ENCODE data around the gene CSPG4.
"Not testable (repeated sequence)": the region's sequence is repeated elsewhere in the genome, so short reads cannot be mapped to it uniquely, and the experiment has no call there.

Gene CSPG4

GRCh38 chr15:75687486-75688277, 25.0 kb downstream of the CSPG4 start:
- no peak overlapping the region for H3K4me2 ChIP-seq (ENCODE audit: low read length)
- no peaks in the 10 kb centered on the region for H3K36me3 ChIP-seq (ENCODE audit: insufficient read depth, low read length)
- H3K9ac ChIP-seq (ENCODE audit: low read depth, low read length) = no peak overlapping the region
- H3K9me3 ChIP-seq (replicated peaks; ENCODE audit: low read length) = no peaks in the 10 kb centered on the region
- no peaks in the 10 kb centered on the region for H3K27me3 ChIP-seq (ENCODE audit: control insufficient read depth, insufficient read depth, low read length)
- no peak overlapping the region for H3K4me3 ChIP-seq (ENCODE audit: low read length)
- H3K4me1 ChIP-seq (ENCODE audit: control insufficient read depth, insufficient read depth, low read length) = no peaks in the 10 kb centered on the region

GRCh38 chr15:75686212-75686642, 26.4 kb downstream of the CSPG4 start:
- not testable (repeated sequence) for H3K27me3 ChIP-seq (ENCODE audit: control insufficient read depth, insufficient read depth, low read length); H3K4me2 ChIP-seq (ENCODE audit: low read length); H3K9me3 ChIP-seq (replicated peaks; ENCODE audit: low read length); H3K9ac ChIP-seq (ENCODE audit: low read depth, low read length); H3K36me3 ChIP-seq (ENCODE audit: insufficient read depth, low read length); H3K4me1 ChIP-seq (ENCODE audit: control insufficient read depth, insufficient read depth, low read length); H3K4me3 ChIP-seq (ENCODE audit: low read length)

- no peaks in the 10 kb centered on the region for H3K4me1 ChIP-seq (ENCODE audit: control insufficient read depth, insufficient read depth, low read length)
- no peaks in the 10 kb centered on the region for H3K9me3 ChIP-seq (replicated peaks; ENCODE audit: low read length)
- H3K4me3 ChIP-seq (ENCODE audit: low read length) = no peak overlapping the region
- H3K27me3 ChIP-seq (ENCODE audit: control insufficient read depth, insufficient read depth, low read length) = no peaks in the 10 kb centered on the region
- H3K4me2 ChIP-seq (ENCODE audit: low read length) = no peak overlapping the region
- no peak overlapping the region for H3K9ac ChIP-seq (ENCODE audit: low read depth, low read length)
- H3K36me3 ChIP-seq (ENCODE audit: insufficient read depth, low read length) = no peaks in the 10 kb centered on the region
Observed at GRCh38 chr15:75685195-75685594, 27.5 kb downstream of the CSPG4 start.

GRCh38 chr15:75684648-75685047, 28.0 kb downstream of the CSPG4 start:
- no peaks in the 10 kb centered on the region for H3K36me3 ChIP-seq (ENCODE audit: insufficient read depth, low read length)
- H3K4me1 ChIP-seq (ENCODE audit: control insufficient read depth, insufficient read depth, low read length) = no peaks in the 10 kb centered on the region
- no peaks in the 10 kb centered on the region for H3K27me3 ChIP-seq (ENCODE audit: control insufficient read depth, insufficient read depth, low read length)
- H3K4me3 ChIP-seq (ENCODE audit: low read length) = no peak overlapping the region
- H3K4me2 ChIP-seq (ENCODE audit: low read length) = no peak overlapping the region
- no peak overlapping the region for H3K9ac ChIP-seq (ENCODE audit: low read depth, low read length)
- H3K9me3 ChIP-seq (replicated peaks; ENCODE audit: low read length) = no peaks in the 10 kb centered on the region

- H3K36me3 ChIP-seq (ENCODE audit: insufficient read depth, low read length); H3K9me3 ChIP-seq (replicated peaks; ENCODE audit: low read length); H3K9ac ChIP-seq (ENCODE audit: low read depth, low read length): not testable (repeated sequence)
Observed at GRCh38 chr15:75683646-75684312, 28.9 kb downstream of the CSPG4 start.

DNA sequence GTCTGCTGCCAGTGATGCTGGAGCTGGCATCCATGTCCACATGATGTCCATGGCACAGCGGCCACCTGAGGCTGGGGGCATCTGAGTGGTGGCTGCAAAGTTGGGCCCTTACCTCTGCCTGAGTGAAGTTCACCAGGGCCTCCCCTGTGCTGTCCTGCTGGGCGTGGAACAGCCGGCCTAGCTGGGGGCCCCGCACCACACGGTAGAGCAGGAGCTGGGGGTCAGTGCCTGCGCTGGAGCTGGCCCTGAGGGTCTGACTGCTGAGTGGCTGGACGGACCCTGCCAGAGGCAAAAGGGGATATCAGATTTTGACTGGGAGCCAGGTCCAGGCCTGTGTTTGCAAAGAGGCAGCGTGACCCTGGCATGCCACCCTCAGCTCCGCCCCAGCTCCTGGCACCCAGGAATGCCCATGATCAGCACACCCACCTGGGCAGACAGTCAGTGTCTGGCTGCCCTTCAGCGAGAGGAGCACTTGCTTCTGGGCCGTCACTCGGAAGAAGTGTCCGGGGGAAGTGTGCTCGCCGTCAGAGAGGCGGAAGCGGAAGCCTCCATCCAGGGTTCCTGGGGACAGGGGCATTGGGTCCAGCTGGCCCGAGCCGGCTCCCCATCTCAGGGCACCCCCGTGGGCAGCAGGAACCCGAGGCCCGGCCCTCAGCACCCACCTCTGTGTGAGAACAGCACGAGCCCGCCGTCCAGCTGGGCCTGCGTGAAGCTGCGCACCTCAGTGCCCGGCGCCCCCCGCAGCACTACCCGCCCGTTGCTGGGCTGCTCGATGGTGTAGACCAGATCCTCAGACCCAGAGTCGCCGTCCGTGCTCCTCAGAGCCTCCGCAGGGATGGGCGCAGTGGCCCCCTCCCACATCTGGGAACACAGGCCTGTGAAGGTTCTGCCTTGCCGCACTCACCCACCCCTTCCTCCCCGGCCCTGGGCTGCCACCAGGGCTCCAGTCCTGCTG, 30.2 kb downstream of the CSPG4 start:
- Histone ChIP-seq H3K4me2 (ENCODE audit: low read length) (no peak overlapping the region), H3K9ac (ENCODE audit: low read depth, low read length) (no peak overlapping the region), H3K9me3 (replicated peaks; ENCODE audit: low read length) (no peaks in the 10 kb centered on the region), H3K36me3 (ENCODE audit: insufficient read depth, low read length) (no peaks in the 10 kb centered on the region), H3K27me3 (ENCODE audit: control insufficient read depth, insufficient read depth, low read length) (no peaks in the 10 kb centered on the region), H3K4me1 (ENCODE audit: control insufficient read depth, insufficient read depth, low read length) (no peaks in the 10 kb centered on the region), H3K4me3 (ENCODE audit: low read length) (no peak overlapping the region)

More at GRCh38 chr15:75683646-75684312, 28.9 kb downstream of the CSPG4 start:
- not testable (repeated sequence) for H3K27me3 ChIP-seq (ENCODE audit: control insufficient read depth, insufficient read depth, low read length); H3K4me1 ChIP-seq (ENCODE audit: control insufficient read depth, insufficient read depth, low read length); H3K4me3 ChIP-seq (ENCODE audit: low read length); H3K4me2 ChIP-seq (ENCODE audit: low read length)

GRCh38 chr15:75680007-75680789, 32.5 kb downstream of the CSPG4 start:
- no peak overlapping the region for H3K4me3 ChIP-seq (ENCODE audit: low read length)
- H3K9me3 ChIP-seq (replicated peaks; ENCODE audit: low read length) = no peaks in the 10 kb centered on the region
- H3K4me1 ChIP-seq (ENCODE audit: control insufficient read depth, insufficient read depth, low read length) = no peaks in the 10 kb centered on the region
- H3K36me3 ChIP-seq (ENCODE audit: insufficient read depth, low read length) = no peaks in the 10 kb centered on the region
- H3K27me3 ChIP-seq (ENCODE audit: control insufficient read depth, insufficient read depth, low read length) = no peaks in the 10 kb centered on the region
- H3K9ac ChIP-seq (ENCODE audit: low read depth, low read length) = no peak overlapping the region
- no peak overlapping the region for H3K4me2 ChIP-seq (ENCODE audit: low read length)

DNA sequence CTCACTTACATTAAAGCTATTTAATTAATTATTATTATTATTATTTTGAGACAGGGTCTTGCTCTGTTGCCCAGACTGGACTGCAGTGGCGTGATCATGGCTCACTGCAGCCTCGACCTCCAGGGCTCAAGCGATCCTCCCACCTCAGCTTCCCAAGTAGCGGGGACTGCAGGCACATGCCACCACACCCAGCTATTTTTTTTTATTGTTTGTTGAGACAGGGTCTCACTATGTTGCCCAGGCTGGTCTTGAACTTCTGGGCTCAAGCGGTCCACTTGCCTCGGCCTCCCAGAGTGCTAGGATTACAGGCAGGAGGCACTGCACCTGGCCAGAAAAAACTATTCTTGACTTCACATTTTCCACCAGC, 34.3 kb downstream of the CSPG4 start:
- not testable (repeated sequence) for H3K36me3 ChIP-seq (ENCODE audit: insufficient read depth, low read length); H3K9ac ChIP-seq (ENCODE audit: low read depth, low read length); H3K4me2 ChIP-seq (ENCODE audit: low read length); H3K9me3 ChIP-seq (replicated peaks; ENCODE audit: low read length); H3K27me3 ChIP-seq (ENCODE audit: control insufficient read depth, insufficient read depth, low read length); H3K4me3 ChIP-seq (ENCODE audit: low read length)
- H3K4me1 ChIP-seq (ENCODE audit: control insufficient read depth, insufficient read depth, low read length) = peaks cover 12% of the 10 kb centered on the region

GRCh38 chr15:75677465-75678323, 35.0 kb downstream of the CSPG4 start:
- Histone ChIP-seq H3K4me2 (ENCODE audit: low read length) (no peak overlapping the region), H3K9me3 (replicated peaks; ENCODE audit: low read length) (no peaks in the 10 kb centered on the region), H3K27me3 (ENCODE audit: control insufficient read depth, insufficient read depth, low read length) (no peaks in the 10 kb centered on the region), H3K4me3 (ENCODE audit: low read length) (no peak overlapping the region), H3K4me1 (ENCODE audit: control insufficient read depth, insufficient read depth, low read length) (peaks cover 18% of the 10 kb centered on the region), H3K9ac (ENCODE audit: low read depth, low read length) (no peak overlapping the region), H3K36me3 (ENCODE audit: insufficient read depth, low read length) (no peaks in the 10 kb centered on the region)

GRCh38 chr15:75676688-75677464, 35.8 kb downstream of the CSPG4 start:
- Histone ChIP-seq H3K4me2 (ENCODE audit: low read length) (no peak overlapping the region), H3K27me3 (ENCODE audit: control insufficient read depth, insufficient read depth, low read length) (no peaks in the 10 kb centered on the region), H3K36me3 (ENCODE audit: insufficient read depth, low read length) (no peaks in the 10 kb centered on the region), H3K4me3 (ENCODE audit: low read length) (no peak overlapping the region), H3K9me3 (replicated peaks; ENCODE audit: low read length) (no peaks in the 10 kb centered on the region), H3K9ac (ENCODE audit: low read depth, low read length) (no peak overlapping the region), H3K4me1 (ENCODE audit: control insufficient read depth, insufficient read depth, low read length) (peaks cover 22% of the 10 kb centered on the region)
